D341Med (cell line): ENCODE measurements around the gene SMIM31.

Experiments used
- DNase-seq: peaks from one replicate; pipeline ENCODE4 v3.0.0; 2012; ENCODE audit warnings: low spot score

The SMIM31 gene

GRCh38 chr4:164753873-164754488 lies at the start of gene SMIM31:
Gene SMIM31 (plus strand): TSS chr4:164754131. CDS start chr4:164770444, 16,313 bp downstream.
- DNase-seq: no peak

DNA sequence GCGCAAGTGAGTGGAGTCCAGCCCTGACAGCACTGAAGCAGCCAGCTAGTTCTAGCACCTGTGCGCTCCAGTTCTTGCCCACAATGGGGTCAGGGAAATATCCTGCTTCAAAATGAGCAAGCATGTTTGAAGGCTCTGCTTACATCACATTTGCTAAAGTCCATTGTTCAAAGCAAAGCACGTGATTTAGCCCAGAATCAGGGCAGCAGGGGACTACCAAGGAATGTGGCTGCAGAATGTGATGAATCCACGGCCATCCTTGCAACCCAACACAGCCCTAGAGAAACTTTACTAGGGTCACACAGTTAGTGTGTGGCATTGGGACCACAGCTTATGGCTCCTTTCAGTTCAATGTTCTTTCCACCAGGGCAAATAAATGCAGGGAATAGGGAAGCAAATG lies 47.3 kb upstream of the SMIM31 start:
- no peak for DNase-seq

DNA sequence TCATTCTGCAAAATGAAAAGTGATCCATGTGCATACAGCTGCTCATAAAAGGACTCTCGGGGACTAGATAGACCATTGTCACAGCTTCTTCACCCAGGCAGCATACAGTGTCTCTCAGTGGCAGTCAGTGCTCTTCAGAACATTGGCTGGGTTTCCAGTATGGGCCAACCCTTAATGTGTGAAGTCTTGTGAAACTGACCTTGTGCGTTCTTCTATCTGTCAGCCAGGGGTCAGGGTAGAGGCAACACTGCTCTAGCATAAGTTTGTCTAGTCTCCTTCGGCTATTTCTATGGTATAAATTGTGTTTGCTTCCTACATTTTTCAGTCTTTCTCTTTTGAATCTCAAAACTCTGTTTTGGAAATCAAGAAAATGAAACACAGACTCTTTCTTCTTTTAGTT lies 37.0 kb upstream of the SMIM31 start:
- DNase-seq: peak; percentile 26

GRCh38 chr4:164718827-164719226 lies 35.1 kb upstream of the SMIM31 start:
- no peak for DNase-seq

DNA sequence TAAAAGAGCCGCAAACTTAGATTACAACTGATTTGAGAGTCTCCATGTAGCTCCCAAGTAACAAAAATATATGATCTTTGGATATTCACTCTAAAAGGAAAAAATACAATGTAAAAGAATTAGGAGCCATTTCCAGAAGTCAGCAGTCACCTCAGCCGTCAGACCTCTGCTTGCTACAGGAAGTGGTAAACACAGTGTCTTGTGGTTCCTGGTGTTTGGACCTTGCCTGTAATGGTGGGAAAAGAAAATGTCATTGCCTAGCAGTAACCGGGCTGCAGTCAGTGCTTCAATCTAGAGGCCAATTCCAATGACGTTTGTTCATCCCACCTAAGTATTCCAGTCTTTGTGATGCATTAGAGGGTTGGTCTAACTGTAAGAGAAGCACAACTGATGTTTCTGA lies 28.9 kb upstream of the SMIM31 start:
- DNase-seq: no peak

DNA sequence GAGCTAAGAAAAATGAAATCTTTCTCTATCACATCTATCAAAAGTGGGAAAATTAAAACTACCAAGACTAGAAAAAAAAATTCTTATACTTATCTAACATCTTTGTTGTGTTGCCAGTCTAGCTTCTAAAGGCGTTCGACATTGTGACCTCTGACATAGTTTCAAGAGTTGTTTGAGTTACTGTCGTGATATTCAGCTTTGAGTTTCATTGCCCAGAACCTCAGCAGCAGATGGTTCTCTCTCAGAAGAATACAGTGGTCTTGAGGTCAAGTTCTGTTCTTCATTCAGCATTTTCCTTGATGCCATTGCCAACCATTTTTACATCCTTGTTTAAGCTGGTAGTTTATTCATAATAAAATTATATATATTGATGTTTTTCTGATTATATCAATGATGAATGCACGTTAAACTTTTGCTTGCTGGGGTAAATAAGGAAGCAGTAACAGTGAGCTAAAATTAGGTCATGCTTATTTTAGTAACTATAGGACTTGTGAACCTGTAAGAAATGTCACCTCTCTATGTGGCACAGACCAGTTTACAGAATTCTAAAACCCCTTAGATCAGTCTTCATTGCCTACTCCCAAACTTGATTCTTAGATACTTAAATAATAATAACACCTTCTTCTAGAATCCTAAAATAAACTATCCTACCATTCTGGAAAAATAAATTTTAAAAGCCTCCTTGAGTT lies 23.1 kb upstream of the SMIM31 start:
- no peak for DNase-seq

- peak; percentile 73 for DNase-seq
Measured at GRCh38 chr4:164731827-164732474, 22.0 kb upstream of the SMIM31 start.

DNA sequence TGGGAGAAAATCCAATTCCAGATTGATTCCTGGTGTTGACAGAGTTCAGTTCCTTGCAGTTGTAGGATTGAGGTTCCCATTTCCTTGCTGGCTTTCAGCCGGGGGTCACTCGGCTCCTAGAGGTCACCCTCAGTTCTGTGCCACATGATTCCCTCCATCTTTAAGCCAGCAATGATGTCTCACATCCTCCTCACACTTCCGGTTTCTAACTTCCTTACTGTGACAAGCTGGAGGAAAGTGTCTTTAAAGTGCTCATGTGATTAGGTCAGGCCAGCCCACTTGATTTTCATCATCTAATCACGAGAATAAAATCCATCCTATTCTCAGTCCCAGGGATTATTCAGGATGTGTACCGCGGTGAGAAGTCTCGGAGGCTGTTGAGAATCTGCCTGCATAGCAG lies 19.4 kb upstream of the SMIM31 start:
- DNase-seq: no peak

- DNase-seq: no peak
Measured at GRCh38 chr4:164748375-164748774, 5.6 kb upstream of the SMIM31 start.

DNA sequence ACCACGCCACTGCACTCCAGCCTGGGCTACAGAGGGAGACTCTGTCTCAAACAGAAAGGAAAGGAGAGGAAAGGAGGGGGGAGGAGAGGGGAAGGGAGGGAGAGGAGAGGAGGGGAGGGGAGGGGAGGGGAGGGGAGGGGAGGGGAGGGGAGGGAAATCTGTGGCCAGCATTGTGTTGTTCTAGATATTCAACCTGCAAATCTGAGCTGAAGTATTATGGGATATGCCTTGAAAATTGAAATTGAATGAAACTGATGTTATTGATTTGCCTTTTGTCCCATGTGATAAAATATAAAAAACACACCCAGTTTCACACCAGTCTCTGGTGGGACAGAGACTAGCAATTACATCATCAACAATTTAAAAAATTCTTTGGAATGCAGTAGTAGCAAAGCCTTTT lies 1.5 kb downstream of the SMIM31 start:
- no peak for DNase-seq

DNA sequence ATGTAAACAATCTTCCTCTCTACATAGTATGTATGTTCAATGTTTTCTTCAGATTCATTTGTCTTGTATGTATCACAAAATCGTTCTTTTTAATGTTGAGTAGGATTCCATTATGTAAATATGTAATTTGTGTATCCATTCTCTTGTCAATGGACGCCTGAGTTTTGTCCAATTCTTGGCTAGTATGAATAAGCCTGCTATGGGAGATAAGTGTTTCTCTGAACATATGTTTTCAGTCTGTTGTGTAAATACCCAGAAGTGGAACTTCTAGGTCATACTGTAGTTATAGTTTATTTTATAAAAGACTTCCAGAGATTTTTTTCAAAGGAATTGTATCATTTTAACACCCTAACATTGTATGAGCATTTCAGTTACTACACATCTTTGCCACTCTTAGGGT lies 2.8 kb downstream of the SMIM31 start:
- DNase-seq: no peak

DNA sequence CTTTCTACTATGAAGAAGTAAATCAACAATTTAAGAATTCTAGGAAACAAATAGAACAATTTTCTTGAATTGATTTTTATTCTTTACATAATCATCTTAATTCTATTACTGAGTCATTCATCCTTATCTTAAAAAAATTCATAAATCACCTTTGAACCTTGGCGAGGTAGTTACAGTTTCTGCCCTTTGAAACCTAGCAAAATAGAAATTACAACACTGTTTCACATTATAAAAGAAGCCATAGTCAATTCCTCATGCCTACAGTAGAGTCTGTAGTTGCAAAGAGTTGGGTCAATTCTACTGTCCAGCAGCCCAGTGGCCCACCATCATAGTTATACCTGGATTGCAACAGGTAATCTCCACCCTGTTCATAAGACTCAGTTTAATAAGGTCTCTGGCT lies 7.3 kb downstream of the SMIM31 start:
- no peak for DNase-seq

GRCh38 chr4:164761746-164762275 lies 7.9 kb downstream of the SMIM31 start:
- no peak for DNase-seq

- no peak for DNase-seq
Measured at GRCh38 chr4:164765096-164765495, 11.2 kb downstream of the SMIM31 start.

GRCh38 chr4:164765833-164766232 lies 11.9 kb downstream of the SMIM31 start:
- DNase-seq: no peak

GRCh38 chr4:164768516-164768915 lies 14.6 kb downstream of the SMIM31 start:
- no peak for DNase-seq

- no peak for DNase-seq
Measured at GRCh38 chr4:164770010-164770724, 16.2 kb downstream of the SMIM31 start.

DNA sequence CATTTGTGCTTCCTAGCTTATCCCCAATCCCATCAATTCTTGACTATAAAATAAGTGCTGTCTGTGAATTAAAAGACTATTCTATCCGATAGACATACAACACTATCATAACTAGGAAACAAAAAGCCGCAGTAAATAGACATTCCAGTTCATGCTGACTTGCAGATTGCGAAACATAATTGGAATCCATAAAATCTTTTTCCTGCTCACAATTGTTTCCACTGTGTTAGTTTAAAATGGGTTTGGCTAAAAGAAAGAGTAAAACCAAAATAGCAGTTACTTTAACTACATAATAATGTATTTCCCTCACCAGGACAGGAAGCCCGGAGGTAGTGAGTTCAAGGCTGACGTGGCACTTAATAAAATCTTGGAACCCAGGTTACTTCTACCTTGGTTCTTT lies 17.2 kb downstream of the SMIM31 start:
- no peak for DNase-seq

GRCh38 chr4:164772076-164772475 lies 18.1 kb downstream of the SMIM31 start:
- no peak for DNase-seq

GRCh38 chr4:164779080-164779479 lies 25.1 kb downstream of the SMIM31 start:
- DNase-seq: no peak

- DNase-seq: peak; percentile 64
Measured at GRCh38 chr4:164779811-164780216, 25.9 kb downstream of the SMIM31 start.

- DNase-seq: no peak
Measured at GRCh38 chr4:164780839-164781238, 26.9 kb downstream of the SMIM31 start.

GRCh38 chr4:164783976-164784375 lies 30.0 kb downstream of the SMIM31 start:
- DNase-seq: no peak
